Liver (tissue), 3 donors: Measurements from ENCODE around the gene ANKRD6.

Experiments used
- ATF3 ChIP-seq: IDR thresholded peaks from 2 replicates; pipeline ENCODE4 v1.6.1; 2016; ENCODE audit warnings: antibody characterized with exemption
- CTCF ChIP-seq: fragments of 150-350 bp; IDR thresholded peaks from 2 replicates; pipeline ENCODE4 v1.5.1; 2017; ENCODE audit warnings: improper control_type of control experiment, low read depth, low read length; ENCODE audit not compliant: missing input control
- EGR1 ChIP-seq, 2 donors: IDR thresholded peaks; 2 replicates each; pipeline ENCODE4 v1.6.1; 2016 to 2018; ENCODE audit warnings: antibody characterized with exemption in 2 of 2, low read depth in 2 of 2
- GABPA ChIP-seq, 2 donors: IDR thresholded peaks in 1 of 2; conservative IDR thresholded peaks in 1 of 2; 2 replicates each; pipeline ENCODE4 v1.6.1; 2016; ENCODE audit warnings: antibody characterized with exemption in 2 of 2, mild to moderate bottlenecking in 1 of 2, moderate library complexity in 1 of 2
- HNF4A ChIP-seq, 2 donors: conservative IDR thresholded peaks; 2 replicates each; pipeline ENCODE4 v1.6.1; 2016; ENCODE audit warnings: antibody characterized with exemption in 2 of 2, mild to moderate bottlenecking in 2 of 2
- JUND ChIP-seq, 2 donors: IDR thresholded peaks; 2 replicates each; pipeline ENCODE4 v1.6.1; 2016; ENCODE audit warnings: antibody characterized with exemption in 2 of 2
- RAD21 ChIP-seq, 2 donors: IDR thresholded peaks; 2 replicates each; pipeline ENCODE4 v1.6.1; 2016; ENCODE audit warnings: antibody characterized with exemption in 2 of 2, mild to moderate bottlenecking in 2 of 2
- TAF1 ChIP-seq: conservative IDR thresholded peaks from 2 replicates; pipeline ENCODE4 v1.6.1; 2016; ENCODE audit warnings: antibody characterized with exemption, mild to moderate bottlenecking
- YY1 ChIP-seq: IDR thresholded peaks from 2 replicates; pipeline ENCODE4 v1.6.1; 2016; ENCODE audit warnings: antibody characterized with exemption, mild to moderate bottlenecking
- TF ChIP-seq, protein P1 (sequence below): IDR thresholded peaks from 2 replicates; pipeline ENCODE4 v1.6.1; 2016; ENCODE audit warnings: antibody characterized with exemption
- TF ChIP-seq, protein P2 (sequence below): IDR thresholded peaks from 2 replicates; pipeline ENCODE4 v1.6.1; 2016; ENCODE audit warnings: antibody characterized with exemption, mild to moderate bottlenecking
- donor health status: healthy.
- donor health status: healthy.

DNA sequence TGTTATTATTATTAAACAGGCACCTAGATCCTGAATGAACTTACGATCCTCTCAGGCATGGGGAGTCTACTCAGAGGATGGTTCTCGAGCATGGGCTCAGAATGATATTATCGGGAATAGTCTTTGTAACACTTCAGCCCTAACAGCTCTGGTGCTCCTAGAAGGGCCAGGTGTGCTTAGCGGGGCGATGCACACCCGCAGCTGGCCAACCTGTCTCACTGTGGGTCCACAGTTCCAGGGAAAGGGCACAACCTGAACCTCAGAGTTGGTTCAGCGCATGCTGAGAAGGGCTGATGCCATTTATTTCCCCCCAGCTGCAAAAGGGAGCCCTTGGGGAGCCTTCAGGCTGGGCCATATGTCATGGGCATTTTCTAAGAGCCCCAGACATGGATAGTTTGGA, 47.1 kb upstream of the ANKRD6 start:
- no peak for TF ChIP-seq RAD21 (IDR thresholded peaks at IDR 0.05)
- TF ChIP-seq HNF4A (conservative IDR thresholded peaks at IDR 0.05): no peak
- TF ChIP-seq CTCF: no peak
- TF ChIP-seq GABPA (IDR thresholded peaks at IDR 0.05 in 1 of 2, conservative IDR thresholded peaks at IDR 0.05 in 1 of 2): no peak
- no peak for TF ChIP-seq JUND (IDR thresholded peaks at IDR 0.05)
- TF ChIP-seq ATF3: no peak
- TF ChIP-seq, protein P1, sequence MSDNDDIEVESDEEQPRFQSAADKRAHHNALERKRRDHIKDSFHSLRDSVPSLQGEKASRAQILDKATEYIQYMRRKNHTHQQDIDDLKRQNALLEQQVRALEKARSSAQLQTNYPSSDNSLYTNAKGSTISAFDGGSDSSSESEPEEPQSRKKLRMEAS: no peak
- no peak for TF ChIP-seq EGR1 (IDR thresholded peaks at IDR 0.05; ENCODE audit: low read depth in 2 of 2)
- TF ChIP-seq, protein P2, sequence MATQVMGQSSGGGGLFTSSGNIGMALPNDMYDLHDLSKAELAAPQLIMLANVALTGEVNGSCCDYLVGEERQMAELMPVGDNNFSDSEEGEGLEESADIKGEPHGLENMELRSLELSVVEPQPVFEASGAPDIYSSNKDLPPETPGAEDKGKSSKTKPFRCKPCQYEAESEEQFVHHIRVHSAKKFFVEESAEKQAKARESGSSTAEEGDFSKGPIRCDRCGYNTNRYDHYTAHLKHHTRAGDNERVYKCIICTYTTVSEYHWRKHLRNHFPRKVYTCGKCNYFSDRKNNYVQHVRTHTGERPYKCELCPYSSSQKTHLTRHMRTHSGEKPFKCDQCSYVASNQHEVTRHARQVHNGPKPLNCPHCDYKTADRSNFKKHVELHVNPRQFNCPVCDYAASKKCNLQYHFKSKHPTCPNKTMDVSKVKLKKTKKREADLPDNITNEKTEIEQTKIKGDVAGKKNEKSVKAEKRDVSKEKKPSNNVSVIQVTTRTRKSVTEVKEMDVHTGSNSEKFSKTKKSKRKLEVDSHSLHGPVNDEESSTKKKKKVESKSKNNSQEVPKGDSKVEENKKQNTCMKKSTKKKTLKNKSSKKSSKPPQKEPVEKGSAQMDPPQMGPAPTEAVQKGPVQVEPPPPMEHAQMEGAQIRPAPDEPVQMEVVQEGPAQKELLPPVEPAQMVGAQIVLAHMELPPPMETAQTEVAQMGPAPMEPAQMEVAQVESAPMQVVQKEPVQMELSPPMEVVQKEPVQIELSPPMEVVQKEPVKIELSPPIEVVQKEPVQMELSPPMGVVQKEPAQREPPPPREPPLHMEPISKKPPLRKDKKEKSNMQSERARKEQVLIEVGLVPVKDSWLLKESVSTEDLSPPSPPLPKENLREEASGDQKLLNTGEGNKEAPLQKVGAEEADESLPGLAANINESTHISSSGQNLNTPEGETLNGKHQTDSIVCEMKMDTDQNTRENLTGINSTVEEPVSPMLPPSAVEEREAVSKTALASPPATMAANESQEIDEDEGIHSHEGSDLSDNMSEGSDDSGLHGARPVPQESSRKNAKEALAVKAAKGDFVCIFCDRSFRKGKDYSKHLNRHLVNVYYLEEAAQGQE: no peak
- TF ChIP-seq TAF1: no peak
- TF ChIP-seq YY1: no peak
